GM08714 (cell line): ENCODE data around the gene BOD1L2.

Source experiments
- H3K4me3 ChIP-seq: fragments of 200-500 bp; sonication (Bioruptor generic); 2 replicates; pipeline ENCODE4 v1.5.1; 2014; ENCODE audit warnings: mild to moderate bottlenecking, low read length, inconsistent platforms
- ZNF274 ChIP-seq: IDR thresholded peaks from 2 replicates; pipeline ENCODE4 v1.6.1; 2012; ENCODE audit warnings: mild to moderate bottlenecking, low read depth, low read length

The BOD1L2 gene

GRCh38 chr18:57137847-57138246, 9.0 kb upstream of the BOD1L2 start:
- no peak for TF ChIP-seq ZNF274
- H3K4me3 ChIP-seq, result no peak overlapping the region

- no peak overlapping the region for H3K4me3 ChIP-seq
- no peak for TF ChIP-seq ZNF274
These were observed 5.4 kb upstream of the BOD1L2 start for GRCh38 chr18:57141208-57142129.

- no peak for TF ChIP-seq ZNF274
These were observed 4.6 kb upstream of the BOD1L2 start for GRCh38 chr18:57142324-57142723.

GRCh38 chr18:57143265-57143664, 3.6 kb upstream of the BOD1L2 start:
- no peak for TF ChIP-seq ZNF274
- H3K4me3 ChIP-seq, result no peak overlapping the region

More at GRCh38 chr18:57142324-57142723, 4.6 kb upstream of the BOD1L2 start:
- H3K4me3 ChIP-seq, result no peak overlapping the region

GRCh38 chr18:57148263-57148662, 1.4 kb downstream of the BOD1L2 start:
- no peak for TF ChIP-seq ZNF274
- H3K4me3 ChIP-seq, result no peak overlapping the region

- H3K4me3 ChIP-seq, result no peak overlapping the region
- no peak for TF ChIP-seq ZNF274
These were observed 2.2 kb downstream of the BOD1L2 start for GRCh38 chr18:57149051-57149450.

GRCh38 chr18:57149531-57149930, 2.6 kb downstream of the BOD1L2 start:
- H3K4me3 ChIP-seq, result no peak overlapping the region
- no peak for TF ChIP-seq ZNF274

GRCh38 chr18:57150081-57150480, 3.2 kb downstream of the BOD1L2 start:
- H3K4me3 ChIP-seq, result no peak overlapping the region
- TF ChIP-seq ZNF274, result no peak

- no peak overlapping the region for H3K4me3 ChIP-seq
- TF ChIP-seq ZNF274, result no peak
These were observed 3.9 kb downstream of the BOD1L2 start for GRCh38 chr18:57150828-57151227.

GRCh38 chr18:57154191-57154830, 7.4 kb downstream of the BOD1L2 start:
- H3K4me3 ChIP-seq, result no peak overlapping the region
- TF ChIP-seq ZNF274, result no peak

- no peak for TF ChIP-seq ZNF274
- no peak overlapping the region for H3K4me3 ChIP-seq
These were observed 17.5 kb downstream of the BOD1L2 start for GRCh38 chr18:57164401-57164800.

- H3K4me3 ChIP-seq, result no peak overlapping the region
- no peak for TF ChIP-seq ZNF274
These were observed 20.9 kb downstream of the BOD1L2 start for GRCh38 chr18:57167617-57168308.

GRCh38 chr18:57171026-57171425, 24.1 kb downstream of the BOD1L2 start:
- no peak overlapping the region for H3K4me3 ChIP-seq
- no peak for TF ChIP-seq ZNF274

GRCh38 chr18:57175532-57175931, 28.6 kb downstream of the BOD1L2 start:
- no peak overlapping the region for H3K4me3 ChIP-seq
- no peak for TF ChIP-seq ZNF274
